GM19193 (cell line): ENCODE data around the gene INPP5A.

Source experiments
- POLR2A ChIP-seq: IDR thresholded peaks from 4 replicates; pipeline ENCODE4 v1.6.1; 2011; ENCODE audit not compliant: insufficient read depth, insufficient read length; ENCODE audit errors: extremely low read depth

INPP5A gene

DNA sequence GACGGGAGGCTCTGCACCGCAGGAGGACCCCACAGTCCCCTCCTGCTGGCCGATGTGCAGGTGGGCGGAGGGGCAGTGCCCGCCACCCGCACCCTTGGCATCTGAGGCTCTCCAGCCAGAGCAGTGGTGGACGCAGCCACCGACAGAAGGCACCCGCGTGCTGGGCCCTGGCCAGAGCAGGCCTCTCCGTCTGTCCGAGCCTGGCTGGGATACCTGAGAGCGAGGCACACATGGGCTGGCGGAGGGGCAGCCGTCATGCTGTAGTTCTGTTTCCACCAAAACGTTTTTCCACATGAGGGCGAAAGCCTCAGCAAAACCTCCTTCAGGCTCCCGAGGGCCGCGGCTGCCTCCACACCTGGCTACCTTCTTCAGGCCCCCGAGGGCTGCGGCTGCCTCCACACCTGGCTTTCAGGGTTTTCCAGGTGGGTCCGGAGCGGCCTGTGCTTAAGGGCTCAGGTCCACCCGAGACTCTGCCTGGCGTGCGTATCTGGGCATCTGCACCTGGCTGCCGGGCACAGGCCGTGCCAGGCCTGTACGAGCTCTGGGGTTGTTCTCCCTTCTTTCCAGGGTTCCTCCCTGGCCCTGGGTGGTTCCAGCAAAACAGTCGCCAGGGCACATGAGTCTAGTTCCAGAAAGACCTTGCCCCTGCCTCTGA is 115.5 kb downstream of the INPP5A start:
- TF ChIP-seq POLR2A, result no peak

DNA sequence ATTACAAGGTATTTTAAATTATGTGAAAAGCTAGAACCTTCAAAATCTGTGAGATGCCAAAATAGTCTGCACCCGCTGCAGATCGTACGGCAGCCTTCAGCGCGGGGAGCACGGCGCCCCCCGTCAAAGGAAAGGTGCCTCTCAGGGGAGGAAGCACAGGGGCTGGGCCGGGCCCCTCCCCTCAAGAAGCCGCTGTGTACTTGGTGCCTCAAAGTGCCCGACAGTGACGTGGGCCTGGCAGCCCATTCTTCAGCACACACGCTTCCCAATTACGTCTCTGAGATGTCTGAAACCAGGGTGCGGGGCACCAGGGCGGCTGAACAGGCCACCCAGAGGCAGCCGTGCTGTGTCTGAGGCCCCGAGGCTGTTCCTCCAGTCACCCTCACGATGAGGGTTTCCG is 116.1 kb downstream of the INPP5A start:
- TF ChIP-seq POLR2A, result no peak

DNA sequence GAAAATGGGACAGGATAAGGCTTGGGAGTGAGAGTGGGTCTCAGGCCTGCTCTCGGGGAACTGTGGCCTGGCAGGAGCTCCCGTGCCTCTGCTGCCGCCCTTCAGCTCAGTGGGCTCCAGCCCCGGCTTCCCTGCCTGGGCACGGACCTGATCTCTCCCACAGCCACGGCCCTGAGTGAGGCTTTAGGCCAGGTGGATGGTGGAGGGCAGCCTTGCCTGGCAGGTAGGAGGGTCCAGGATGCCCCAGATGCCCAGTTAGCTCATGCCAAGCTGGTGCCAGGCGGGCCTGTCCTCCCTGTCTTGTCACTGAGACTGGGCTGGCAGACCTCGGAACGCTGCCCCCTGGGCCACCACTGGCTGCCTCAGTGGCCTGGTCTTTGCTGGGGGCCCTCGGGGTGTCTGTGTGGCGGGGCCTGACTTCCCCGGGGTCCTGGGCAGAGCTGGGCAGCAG is 116.6 kb downstream of the INPP5A start:
- no peak for TF ChIP-seq POLR2A

DNA sequence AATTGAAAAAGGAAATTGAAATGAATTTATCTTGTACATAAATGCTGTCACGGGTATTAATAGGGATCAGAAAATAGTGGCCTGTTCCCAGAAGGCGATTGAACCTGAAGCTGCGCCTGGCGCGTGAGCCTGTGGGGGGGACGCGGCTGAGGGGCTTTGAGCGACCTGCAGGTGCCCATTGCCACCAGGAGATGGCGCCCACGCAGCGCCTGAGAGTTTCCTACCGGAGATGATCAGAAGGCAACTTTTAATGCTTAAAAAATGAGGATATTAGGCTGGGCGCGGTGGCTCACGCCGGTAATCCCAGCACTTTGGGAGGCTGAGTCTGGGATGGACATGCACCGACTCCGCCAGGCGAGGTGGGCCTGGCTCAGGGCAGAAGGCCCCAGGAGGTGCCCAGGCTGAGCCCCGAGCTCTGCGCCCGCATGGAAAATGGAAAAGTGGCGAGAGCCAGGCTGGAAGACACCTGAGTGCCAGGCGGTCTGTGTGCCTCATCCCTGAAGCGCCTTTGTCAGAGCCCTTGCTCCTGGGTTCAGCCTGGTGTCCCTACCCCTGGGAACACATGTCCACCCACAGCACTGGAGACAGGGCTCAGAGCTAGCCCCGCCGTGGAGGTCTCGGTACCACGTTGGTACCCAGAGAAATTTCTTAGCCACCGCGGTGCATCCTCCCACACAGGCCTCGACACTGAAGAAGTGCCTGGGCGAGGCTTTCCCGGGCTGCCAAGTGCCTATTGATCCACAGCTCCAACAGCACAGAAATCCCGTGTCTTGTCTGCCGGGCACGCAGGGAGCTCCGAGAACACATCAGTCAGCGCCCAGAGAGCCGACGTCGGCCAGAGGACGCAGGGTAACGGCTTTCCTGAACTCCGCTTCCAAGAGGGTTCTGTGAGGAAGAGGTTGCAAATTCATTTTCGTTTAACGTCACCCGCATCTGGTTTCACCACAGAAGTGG is 117.4 kb downstream of the INPP5A start:
- no peak for TF ChIP-seq POLR2A

DNA sequence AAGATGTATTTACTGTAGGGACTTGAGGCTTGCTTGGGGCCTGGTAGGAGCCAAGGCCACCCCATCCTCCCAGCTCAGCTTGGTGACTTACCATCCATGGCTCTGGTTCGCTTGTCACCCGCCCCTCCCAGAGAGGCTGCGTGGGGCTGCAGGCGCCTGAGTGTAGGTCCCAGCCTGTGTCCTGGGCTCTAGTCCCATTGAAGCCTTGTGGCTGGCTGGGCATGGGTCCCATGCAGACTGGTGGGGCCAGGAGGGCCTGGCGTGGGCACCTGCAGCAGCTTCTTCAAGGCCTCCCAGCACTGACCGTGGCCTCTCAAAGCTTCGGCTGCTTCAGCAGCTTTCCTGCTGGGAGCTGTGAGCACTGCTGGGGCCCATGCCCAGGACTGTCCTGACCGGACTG is 118.1 kb downstream of the INPP5A start:
- no peak for TF ChIP-seq POLR2A

DNA sequence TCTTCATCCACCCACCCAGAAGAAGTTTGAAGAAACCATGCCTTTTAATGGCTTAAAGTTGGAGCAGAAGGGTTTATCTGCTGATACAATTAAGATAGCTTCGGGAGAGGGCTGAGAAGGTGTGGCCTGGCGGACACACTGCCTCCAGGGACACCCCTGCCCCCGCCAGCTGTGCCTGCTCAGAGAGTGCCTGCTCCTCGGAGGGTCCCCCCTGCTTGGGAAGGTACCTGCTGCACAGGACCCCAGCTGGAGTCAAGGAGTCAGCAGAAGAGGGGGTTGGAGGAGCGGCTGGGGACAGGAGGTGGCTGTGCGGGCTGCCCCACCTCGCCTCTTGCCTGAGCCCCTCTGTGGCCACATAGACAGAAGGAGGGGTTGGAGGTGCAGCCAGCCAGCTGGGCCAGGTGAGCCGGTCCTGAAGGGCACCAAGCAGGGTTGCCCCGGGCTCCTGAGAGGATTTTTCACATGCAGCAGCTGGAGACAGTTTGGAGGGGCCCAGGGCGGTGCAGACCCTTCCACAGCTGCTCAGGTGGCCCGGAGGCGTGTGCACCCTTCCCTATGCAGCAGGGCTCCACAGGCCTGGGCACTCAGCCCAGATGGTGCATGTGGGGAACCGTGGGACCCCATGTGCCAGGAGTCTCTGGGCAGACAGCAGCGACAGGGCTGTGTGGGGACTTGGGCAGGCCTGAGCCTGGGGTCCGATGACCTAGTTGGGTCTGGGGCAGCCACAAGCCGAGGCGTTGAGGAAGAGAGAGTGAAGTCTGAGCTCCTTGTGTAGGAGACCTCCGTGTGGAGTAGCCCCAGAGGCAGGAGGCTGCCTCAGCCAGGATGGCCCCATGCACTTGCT is 118.9 kb downstream of the INPP5A start:
- no peak for TF ChIP-seq POLR2A

DNA sequence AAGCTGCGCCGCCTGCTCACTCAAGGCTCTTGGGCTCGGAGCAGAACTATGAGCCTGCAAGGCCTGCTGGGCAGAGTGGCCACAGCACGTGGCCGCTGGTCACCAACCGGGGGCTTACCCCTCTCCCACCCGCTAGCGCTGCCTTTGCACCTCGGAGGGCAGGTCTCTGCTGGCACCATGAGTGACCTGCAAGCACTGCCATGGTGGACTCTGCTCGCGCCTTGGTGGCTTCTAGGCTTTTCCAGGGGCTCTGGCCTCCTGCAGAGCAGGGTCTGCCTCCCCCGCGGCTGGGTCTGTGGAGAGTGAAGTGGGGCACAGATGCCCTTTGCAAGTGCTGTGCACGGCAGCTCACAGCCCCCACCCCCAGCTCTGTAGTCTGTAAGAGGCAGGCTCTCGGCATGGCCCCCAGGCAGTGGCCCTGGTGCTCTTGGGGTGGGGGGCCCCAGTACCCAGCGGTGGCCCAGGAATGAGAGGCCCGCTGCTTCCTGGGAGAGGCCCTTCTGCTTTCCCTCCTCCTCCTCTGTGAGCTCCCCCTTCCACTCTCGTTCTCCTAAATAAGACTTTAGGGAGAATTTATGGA is 119.6 kb downstream of the INPP5A start:
- no peak for TF ChIP-seq POLR2A

DNA sequence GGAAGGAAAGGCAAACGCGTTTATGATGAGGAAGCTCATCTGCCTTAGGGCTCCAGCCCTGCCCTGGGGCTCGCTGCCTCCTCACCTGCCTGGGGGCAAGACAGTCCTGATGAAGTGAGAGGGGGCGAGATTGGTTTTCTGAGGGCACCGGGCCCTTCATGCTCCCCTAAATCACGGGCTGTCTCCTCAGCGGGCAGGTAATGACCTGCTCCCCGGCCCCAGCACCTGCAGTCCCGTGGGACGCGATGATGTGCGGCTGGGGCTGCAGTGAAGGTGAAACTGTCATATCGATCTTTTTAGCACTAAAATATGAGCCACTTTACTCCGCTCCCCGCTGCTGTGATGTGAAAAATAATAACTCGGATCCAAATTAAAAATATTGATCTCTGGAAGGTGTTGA is 120.2 kb downstream of the INPP5A start:
- no peak for TF ChIP-seq POLR2A

DNA sequence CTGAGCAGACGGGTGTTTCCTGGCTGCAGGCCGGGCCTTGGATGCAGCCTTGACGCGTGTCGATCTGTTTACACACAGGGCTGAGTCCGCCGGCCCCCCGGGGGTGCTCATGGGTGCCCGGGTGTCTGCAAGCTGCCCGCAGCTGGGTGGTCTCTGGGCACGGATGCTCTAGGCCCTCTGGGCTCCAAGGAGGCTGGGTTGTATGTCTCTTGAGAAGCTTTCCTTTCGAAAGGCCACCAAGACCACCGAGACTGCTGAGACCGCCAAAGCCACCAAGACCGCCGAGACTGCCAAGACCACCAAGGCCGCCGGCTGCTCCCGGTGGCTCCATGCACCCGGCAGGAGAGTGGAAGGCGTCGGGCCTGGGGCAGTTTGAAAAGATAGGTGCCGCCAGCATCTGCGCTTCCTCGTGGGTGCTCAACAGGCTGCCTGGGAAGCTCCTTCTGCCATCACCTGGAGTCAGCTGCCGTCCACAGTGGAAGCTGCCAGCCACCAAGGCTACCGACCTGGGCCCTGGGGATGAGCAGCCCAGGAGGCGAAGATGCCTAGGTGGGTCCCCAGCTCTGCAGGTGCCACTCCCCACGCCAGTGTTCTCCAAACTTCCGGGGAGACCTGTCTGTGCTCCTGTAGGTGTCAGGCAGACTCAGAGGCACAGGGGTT is 121.1 kb downstream of the INPP5A start:
- TF ChIP-seq POLR2A, result no peak

DNA sequence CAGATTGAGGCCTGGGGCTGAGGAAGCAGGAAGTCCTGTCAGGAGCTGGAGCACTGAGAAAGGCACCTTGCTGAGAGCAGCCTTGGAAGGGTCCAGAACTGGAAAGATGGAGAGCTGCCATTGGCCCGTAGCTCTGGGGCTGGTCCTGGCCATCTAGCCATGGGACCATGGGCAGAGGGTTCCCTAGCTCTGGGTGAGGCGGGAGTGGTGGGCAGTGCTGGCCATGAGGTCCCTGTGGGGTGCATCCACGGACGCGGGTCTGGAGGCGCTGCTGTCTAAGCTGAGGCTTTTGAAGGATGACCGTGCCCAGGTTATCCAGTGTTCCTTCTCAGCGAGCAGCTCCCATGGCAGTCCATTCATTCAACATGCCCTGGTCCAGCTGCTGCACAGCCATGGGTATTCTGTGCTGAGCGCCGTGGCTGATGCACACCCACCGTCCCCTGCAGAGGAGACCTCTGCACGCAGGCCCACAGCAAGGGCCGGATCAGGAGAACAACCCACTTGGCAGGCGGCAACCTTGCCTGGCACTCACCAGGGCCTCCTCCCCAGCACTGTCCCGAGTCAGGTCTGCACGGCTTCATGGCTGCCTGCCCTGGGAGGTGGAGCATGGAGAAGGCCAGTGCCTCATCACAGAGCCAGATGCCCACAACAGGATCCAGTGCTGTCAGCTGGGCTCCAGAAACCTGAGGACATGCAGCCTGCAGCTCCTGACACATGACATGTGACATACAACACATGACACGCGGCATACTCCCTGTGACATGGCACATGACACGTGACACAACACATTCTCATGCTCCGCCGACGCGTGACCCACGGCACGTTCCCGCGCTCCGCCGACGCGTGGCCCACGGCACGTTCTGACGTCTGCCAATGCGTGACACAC is 121.9 kb downstream of the INPP5A start:
- TF ChIP-seq POLR2A, result no peak

DNA sequence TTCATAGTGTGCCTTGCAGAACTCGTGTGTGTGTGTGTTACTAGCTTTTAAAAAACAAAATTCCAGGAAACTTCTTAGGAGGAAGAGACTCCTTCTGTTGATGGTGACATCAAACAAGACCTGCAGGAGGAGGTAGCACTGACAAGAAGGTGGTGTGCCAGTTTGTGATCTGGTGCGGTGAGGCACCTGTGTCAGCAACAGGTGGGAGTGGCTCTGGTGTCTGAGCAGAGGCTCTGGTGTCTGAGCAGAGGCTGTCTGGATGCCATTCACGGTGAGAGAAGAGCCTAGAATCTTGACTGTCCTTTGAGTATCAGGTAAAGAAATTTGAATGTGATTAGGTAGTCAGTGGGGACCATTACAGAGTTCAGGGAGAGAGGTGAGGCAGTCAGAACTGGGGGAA is 122.8 kb downstream of the INPP5A start:
- TF ChIP-seq POLR2A, result no peak

DNA sequence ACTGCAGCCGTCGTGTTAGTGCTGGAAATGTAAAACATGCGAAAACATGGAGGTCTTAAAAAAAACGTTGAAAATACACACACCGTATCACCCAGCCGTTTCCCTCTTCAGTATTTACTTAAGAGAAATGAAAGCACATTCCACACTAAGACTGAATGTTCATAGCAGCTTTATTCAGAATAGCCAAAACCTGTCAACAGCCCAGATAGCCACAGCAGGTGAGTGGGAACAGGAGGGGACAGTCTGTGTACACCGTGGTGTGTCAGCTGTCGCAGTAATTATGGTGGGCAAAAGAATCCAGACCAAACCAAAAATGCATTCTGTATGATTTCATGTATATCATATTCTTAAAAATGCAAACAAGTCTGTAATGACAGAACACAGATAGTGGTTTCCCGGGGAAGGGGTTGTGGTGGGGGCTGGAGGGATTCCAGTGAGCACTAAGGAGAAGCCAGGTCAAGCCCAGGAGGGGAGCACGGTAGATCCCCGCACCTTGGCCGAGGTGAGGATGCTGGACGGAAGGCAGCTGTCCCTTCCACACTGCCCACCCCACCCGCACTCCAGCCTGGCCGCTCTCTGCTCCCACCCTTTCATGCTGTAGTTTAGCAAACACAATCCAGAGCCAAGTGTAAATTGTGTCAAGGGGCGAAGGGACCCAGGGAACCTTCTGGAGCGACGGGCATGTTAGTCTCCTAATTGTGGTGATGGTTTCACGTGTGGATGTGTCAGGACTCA is 124.8 kb downstream of the INPP5A start:
- no peak for TF ChIP-seq POLR2A
